Cardiac fibroblast (primary cell): Measurements from ENCODE around the gene AAK1.

ENCODE experiments used
- DNase-seq, 2 donors: peaks; one replicate each; pipeline versions ENCODE4 v3.0.0 to v3.0.0-alpha.2; 2010; ENCODE audit warnings: low read depth in 2 of 2
- H3K4me3 ChIP-seq, 2 donors: replicated peaks in 1 of 2; 1 replicate in 1 of 2; 2 replicates in 1 of 2; pipeline ENCODE4 v1.5.1; 2011; ENCODE audit warnings: low read depth in 2 of 2, low read length in 2 of 2, mild to moderate bottlenecking in 2 of 2, moderate library complexity in 1 of 2
- CTCF ChIP-seq: IDR thresholded peaks from one replicate; pipeline ENCODE4 v1.5.1; 2011; ENCODE audit warnings: low read depth, mild to moderate bottlenecking, low read length, inconsistent platforms

The AAK1 gene

GRCh38 chr2:69461404-69461803 lies 182.1 kb downstream of the AAK1 start:
- DNase-seq: no peak
- H3K4me3 ChIP-seq: no peak overlapping the region
- TF ChIP-seq CTCF: no peak

GRCh38 chr2:69459936-69460335 lies 183.6 kb downstream of the AAK1 start:
- no peak overlapping the region for H3K4me3 ChIP-seq
- DNase-seq: no peak
- no peak for TF ChIP-seq CTCF

GRCh38 chr2:69456950-69457445 lies 186.5 kb downstream of the AAK1 start:
- no peak for DNase-seq
- no peak for TF ChIP-seq CTCF
- no peak overlapping the region for H3K4me3 ChIP-seq

- no peak for TF ChIP-seq CTCF
- no peak overlapping the region for H3K4me3 ChIP-seq
- DNase-seq: no peak
These were observed 187.4 kb downstream of the AAK1 start for GRCh38 chr2:69456154-69456553.

GRCh38 chr2:69454976-69455375 lies 188.6 kb downstream of the AAK1 start:
- DNase-seq: no peak
- no peak for TF ChIP-seq CTCF
- H3K4me3 ChIP-seq: no peak overlapping the region

- no peak for TF ChIP-seq CTCF
- no peak for DNase-seq
These were observed 189.9 kb downstream of the AAK1 start for GRCh38 chr2:69453475-69454129.

GRCh38 chr2:69452687-69453086 lies 190.9 kb downstream of the AAK1 start:
- DNase-seq: no peak
- TF ChIP-seq CTCF: no peak
- H3K4me3 ChIP-seq: no peak overlapping the region

More at GRCh38 chr2:69453475-69454129, 189.9 kb downstream of the AAK1 start:
- H3K4me3 ChIP-seq: no peak overlapping the region
